GM19467 (cell line): Measurements from ENCODE around the gene KLF18.
"Not testable (repeated sequence)": the region's sequence is repeated elsewhere in the genome, so short reads cannot be mapped to it uniquely, and the experiment has no call there.

Source experiments
- ATAC-seq: cut with Tn5 transposase; IDR thresholded peaks from one replicate; pipeline ENCODE4 v1.9.1; 2021; ENCODE audit warnings: mild to moderate bottlenecking, moderate library complexity; ENCODE audit not compliant: unreplicated experiment

KLF18 gene

GRCh38 chr1:44141531-44141930 is at the start of gene KLF18:
Gene KLF18, minus strand, starts transcription at chr1:44141631. Its CDS starts 0 bp downstream, at chr1:44141631.
- ATAC-seq: no peak

- no peak for ATAC-seq
Measured at GRCh38 chr1:44174630-44175029, 33.2 kb upstream of the KLF18 start.

GRCh38 chr1:44170281-44170823 is 28.9 kb upstream of the KLF18 start:
- no peak for ATAC-seq

GRCh38 chr1:44168520-44169098 is 27.2 kb upstream of the KLF18 start:
- no peak for ATAC-seq

GRCh38 chr1:44161546-44161945 is 20.1 kb upstream of the KLF18 start:
- ATAC-seq: no peak

- no peak for ATAC-seq
Measured at GRCh38 chr1:44158871-44159270, 17.4 kb upstream of the KLF18 start.

GRCh38 chr1:44157903-44158302 is 16.5 kb upstream of the KLF18 start:
- no peak for ATAC-seq

GRCh38 chr1:44154049-44154448 is 12.6 kb upstream of the KLF18 start:
- no peak for ATAC-seq

GRCh38 chr1:44152692-44153091 is 11.3 kb upstream of the KLF18 start:
- ATAC-seq: no peak

GRCh38 chr1:44151808-44152207 is 10.4 kb upstream of the KLF18 start:
- no peak for ATAC-seq

- ATAC-seq: no peak
Measured at GRCh38 chr1:44151332-44151731, 9.9 kb upstream of the KLF18 start.

- ATAC-seq: no peak
Measured at GRCh38 chr1:44147582-44147981, 6.2 kb upstream of the KLF18 start.

- ATAC-seq: no peak
Measured at GRCh38 chr1:44146536-44147361, 5.3 kb upstream of the KLF18 start.

- ATAC-seq: no peak
Measured at GRCh38 chr1:44144962-44145756, 3.7 kb upstream of the KLF18 start.

GRCh38 chr1:44139565-44139964 is 1.9 kb downstream of the KLF18 start:
- not testable (repeated sequence) for ATAC-seq

GRCh38 chr1:44138239-44138638 is 3.2 kb downstream of the KLF18 start:
- no peak for ATAC-seq

GRCh38 chr1:44135886-44136285 is 5.5 kb downstream of the KLF18 start:
- no peak for ATAC-seq

GRCh38 chr1:44134071-44134920 is 7.1 kb downstream of the KLF18 start:
- ATAC-seq: no peak

- no peak for ATAC-seq
Measured at GRCh38 chr1:44131411-44131810, 10.0 kb downstream of the KLF18 start.
